IMR-90 (cell line): ENCODE measurements around the gene CRIP1. TPM values are rescaled to one million over a fixed set of nuclear protein-coding genes. Genes with fewer than 3 reads are reported as not detected.

ENCODE experiments used
- ATAC-seq: fragments of 200-7000 bp; cut with Tn5 transposase; 2 replicates; pipeline ENCODE4 v1.9.1; 2020; ENCODE audit warnings: low read depth, mild to moderate bottlenecking, moderate library complexity
- BruUV-seq: library from RNA; stranded (reverse); fragments of 400-500 nt; replicated peaks from 2 replicates; lab custom pipeline; 2021; lab: Mats Ljungman, UMichigan
- CTCF ChIA-PET: fragments of 300-600 bp; formaldehyde crosslinking; extraction: SDS; loops from one replicate; lab custom pipeline; 2021; ENCODE audit warnings: antibody characterized with exemption; lab: Yijun Ruan, JAX
- POLR2A ChIA-PET: fragments of 300-600 bp; sonication (Branson Sonifier 250); formaldehyde crosslinking; loops from one replicate; lab custom pipeline; 2022; ENCODE audit warnings: antibody characterized with exemption; ENCODE audit not compliant: unreplicated experiment; lab: Charles Lee
- DNase-seq: peaks from one replicate; pipeline ENCODE4 v3.0.0; 2013
- H2AFZ ChIP-seq: replicated peaks from 2 replicates; pipeline ENCODE3; 2013; ENCODE audit warnings: low read length, mild to moderate bottlenecking; ENCODE audit not compliant: poor library complexity
- H2AK5ac ChIP-seq: 2 replicates; pipeline ENCODE4 v1.6.1; 2013; ENCODE audit warnings: low read depth, low read length, inconsistent platforms
- H2AK9ac ChIP-seq: replicated peaks from 2 replicates; pipeline ENCODE3; 2013; ENCODE audit warnings: mild to moderate bottlenecking, low read depth, low read length, moderate library complexity; ENCODE audit not compliant: poor library complexity
- H2BK120ac ChIP-seq: 2 replicates; pipeline ENCODE4 v1.6.1; 2013; ENCODE audit warnings: low read depth, low read length, inconsistent platforms
- H2BK15ac ChIP-seq: 3 replicates; pipeline ENCODE4 v1.6.1; 2013; ENCODE audit warnings: low read depth, low read length, inconsistent platforms
- H2BK20ac ChIP-seq: 2 replicates; pipeline ENCODE4 v1.6.1; 2013; ENCODE audit warnings: low read depth, mild to moderate bottlenecking, inconsistent platforms, low read length, moderate library complexity
- H2BK5ac ChIP-seq: 2 replicates; pipeline ENCODE4 v1.6.1; 2013; ENCODE audit warnings: mild to moderate bottlenecking, low read depth, low read length, inconsistent platforms; ENCODE audit not compliant: poor library complexity, severe bottlenecking
- H3K14ac ChIP-seq: replicated peaks from 2 replicates; pipeline ENCODE4 v1.6.1; 2013; ENCODE audit warnings: low read depth, low read length, inconsistent platforms
- H3K18ac ChIP-seq: 2 replicates; pipeline ENCODE4 v1.6.1; 2013; ENCODE audit warnings: low read depth, low read length, control low read depth
- H3K23ac ChIP-seq: 2 replicates; pipeline ENCODE4 v1.6.1; 2013; ENCODE audit warnings: low read depth, low read length, inconsistent platforms
- H3K27ac ChIP-seq: 2 replicates; pipeline ENCODE4 v1.5.1; 2013; ENCODE audit warnings: mild to moderate bottlenecking, control low read depth, low read length; ENCODE audit not compliant: insufficient read depth
- H3K27me3 ChIP-seq: 2 replicates; pipeline ENCODE4 v1.6.1; 2013; ENCODE audit warnings: low read length; ENCODE audit not compliant: control insufficient read depth, insufficient read depth
- H3K36me3 ChIP-seq: 2 replicates; pipeline ENCODE4 v1.6.1; 2013; ENCODE audit warnings: low read length, mixed read lengths; ENCODE audit not compliant: control insufficient read depth, insufficient read depth
- H3K4ac ChIP-seq: 2 replicates; pipeline ENCODE4 v1.6.1; 2013; ENCODE audit warnings: low read depth, low read length, inconsistent platforms
- H3K4me1 ChIP-seq: 2 replicates; pipeline ENCODE4 v1.6.1; 2013; ENCODE audit warnings: low read length, mixed read lengths; ENCODE audit not compliant: control insufficient read depth, insufficient read depth
- H3K4me2 ChIP-seq: 2 replicates; pipeline ENCODE4 v1.6.1; 2013; ENCODE audit warnings: low read depth, mild to moderate bottlenecking, control low read depth, low read length, moderate library complexity
- H3K4me3 ChIP-seq: 2 replicates; pipeline ENCODE4 v1.5.1; 2013; ENCODE audit warnings: low read depth, mild to moderate bottlenecking, control low read depth, low read length, moderate library complexity; ENCODE audit not compliant: insufficient read depth
- H3K56ac ChIP-seq: 2 replicates; pipeline ENCODE4 v1.6.1; 2013; ENCODE audit warnings: low read length, inconsistent platforms; ENCODE audit not compliant: insufficient read depth; ENCODE audit errors: extremely low read depth
- H3K79me1 ChIP-seq, 2 experiments: 2 replicates each; pipeline ENCODE4 v1.6.1; 2013; ENCODE audit warnings: low read length in 2 of 2, inconsistent platforms in 1 of 2, low read depth in 1 of 2
- H3K9ac ChIP-seq: 2 replicates; pipeline ENCODE4 v1.6.1; 2013; ENCODE audit warnings: low read depth, low read length, control low read depth
- H3K9me1 ChIP-seq: 2 replicates; pipeline ENCODE4 v1.6.1; 2013; ENCODE audit warnings: low read length, inconsistent platforms; ENCODE audit not compliant: insufficient read depth
- H3K9me3 ChIP-seq: 2 replicates; pipeline ENCODE4 v1.6.1; 2013; ENCODE audit warnings: low read length; ENCODE audit not compliant: control insufficient read depth, insufficient read depth
- H4K20me1 ChIP-seq: 2 replicates; pipeline ENCODE4 v1.6.1; 2013; ENCODE audit warnings: low read length, inconsistent platforms; ENCODE audit not compliant: insufficient read depth
- H4K5ac ChIP-seq: 2 replicates; pipeline ENCODE4 v1.6.1; 2013; ENCODE audit warnings: mild to moderate bottlenecking, low read depth, low read length, control low read depth
- H4K8ac ChIP-seq, 2 experiments: 2 replicates each; pipeline ENCODE4 v1.6.1; 2013; ENCODE audit warnings: low read depth in 2 of 2, low read length in 2 of 2, control low read depth in 1 of 2, inconsistent platforms in 1 of 2
- H4K91ac ChIP-seq: 2 replicates; pipeline ENCODE4 v1.6.1; 2013; ENCODE audit warnings: low read depth, low read length, inconsistent platforms; ENCODE audit not compliant: insufficient read depth
- BHLHE40 ChIP-seq: fragments of 150-350 bp; IDR thresholded peaks from 2 replicates; pipeline ENCODE4 v1.6.1; 2016; ENCODE audit warnings: mild to moderate bottlenecking, low read depth, low read length
- CHD1 ChIP-seq: IDR thresholded peaks from 2 replicates; pipeline ENCODE4 v1.6.1; 2012; ENCODE audit warnings: low read depth, low read length, improper control_type of control experiment
- FOS ChIP-seq: fragments of 150-350 bp; IDR thresholded peaks from 2 replicates; pipeline ENCODE4 v1.6.1; 2016; ENCODE audit warnings: low read depth, low read length
- MAFK ChIP-seq: IDR thresholded peaks from 2 replicates; pipeline ENCODE4 v1.6.1; 2012; ENCODE audit warnings: low read depth, low read length, improper control_type of control experiment
- MXI1 ChIP-seq: IDR thresholded peaks from 2 replicates; pipeline ENCODE4 v1.6.1; 2012; ENCODE audit warnings: low read depth, mild to moderate bottlenecking, low read length, moderate library complexity, borderline replicate concordance
- RAD21 ChIP-seq: IDR thresholded peaks from 2 replicates; pipeline ENCODE4 v1.6.1; 2012; ENCODE audit warnings: low read length, improper control_type of control experiment
- RCOR1 ChIP-seq: IDR thresholded peaks from 2 replicates; pipeline ENCODE4 v1.6.1; 2012; ENCODE audit warnings: mild to moderate bottlenecking, low read length, improper control_type of control experiment; ENCODE audit not compliant: insufficient replicate concordance
- RFX5 ChIP-seq: IDR thresholded peaks from 2 replicates; pipeline ENCODE4 v1.8.0; 2012; ENCODE audit warnings: low read depth, mild to moderate bottlenecking, low read length, moderate library complexity
- USF2 ChIP-seq: fragments of 150-350 bp; IDR thresholded peaks from 2 replicates; pipeline ENCODE4 v1.6.1; 2017; ENCODE audit warnings: mild to moderate bottlenecking, antibody characterized with exemption, low read length, low read depth
- WGBS, 2 experiments: methylation state at CpG; one replicate each; pipeline versions ENCODE4 v1.1.5 to v1.1.7; 2013; ENCODE audit warnings: missing lambda C conversion rate in 2 of 2; ENCODE audit not compliant: insufficient read length in 1 of 2; ENCODE audit errors: extremely low coverage in 2 of 2; 5-methylcytosine and 5-hydroxymethylcytosine counted together
- dilution Hi-C: fragments of 300-500 bp; cut with HindIII; formaldehyde crosslinking; loops from one replicate; pipeline ENCODE4 v1.14.3; 2018; ENCODE audit warnings: low sequenced_read_pairs; ENCODE audit not compliant: unreplicated experiment
- in situ Hi-C: fragments of 300-500 bp; cut with MboI; formaldehyde crosslinking; loops from 3 replicates; pipeline ENCODE4 v1.14.3; 2019; ENCODE audit warnings: low sequenced_read_pairs, inconsistent platforms, mixed read lengths
- intact Hi-C: fragments of 100-400 bp; cut with micrococcal nuclease; formaldehyde crosslinking; loops from 2 replicates; pipeline ENCODE4 v1.10.0; 2022
- polyA plus RNA-seq, 3 experiments: library from polyadenylated mRNA; depleted of rRNA; stranded (reverse); fragments of >200 nt; gene quantifications; 2 replicates each; pipeline ENCODE4 v1.2.3, GENCODE V29; 2012; ENCODE audit warnings: low replicate concordance in 1 of 3
- total RNA-seq: library from RNA; depleted of rRNA; stranded (reverse); fragments of >200 nt; gene quantifications from 2 replicates; pipeline ENCODE4 v1.2.3, GENCODE V29; 2012

Gene CRIP1
- total and polyA plus RNA-seq, 2 of the 4 experiments (the other 2 are of a cell fraction), result 0.21 TPM; not detected in 1

- TF ChIP-seq MAFK, result no peak
These were observed 48.8 kb upstream of the CRIP1 start (continued) for GRCh38 chr14:105437723-105438500.

- Histone ChIP-seq H2AK5ac (no peak overlapping the region), H3K4me1 (no peaks in the 10 kb centered on the region), H4K8ac (no peak overlapping the region), H3K79me1 (peaks cover 15 to 68% of the 10 kb centered on the region in 2 experiments), H4K20me1 (peaks cover 69% of the 10 kb centered on the region), H2BK120ac (no peak overlapping the region), H4K91ac (no peak overlapping the region), H3K9me3 (no peaks in the 10 kb centered on the region), H3K9me1 (no peaks in the 10 kb centered on the region), H2BK20ac (no peak overlapping the region), H3K4me3 (no peak overlapping the region), H2BK5ac (no peak overlapping the region), H3K14ac (no peak overlapping the region), H2BK15ac (no peak overlapping the region), H3K27me3 (no peaks in the 10 kb centered on the region), H3K56ac (no peak overlapping the region), H3K36me3 (peaks cover 17% of the 10 kb centered on the region), H4K5ac (no peak overlapping the region), H2AFZ (no peak overlapping the region), H3K27ac (no peak overlapping the region), H3K4ac (no peak overlapping the region), H2AK9ac (peak overlapping the region; percentile 10), H3K18ac (no peak overlapping the region), H3K23ac (no peak overlapping the region), H3K4me2 (no peak overlapping the region), H3K9ac (no peak overlapping the region)
- BruUV-seq, result no TSS peak
- dilution Hi-C loops, result no loop called here
- intact Hi-C loops, result no loop called here
- no peak for TF ChIP-seq RCOR1
- no peak for TF ChIP-seq FOS
- TF ChIP-seq BHLHE40, result no peak
- no peak for TF ChIP-seq USF2
- TF ChIP-seq MXI1, result no peak
- no peak for TF ChIP-seq MAFK
- TF ChIP-seq RFX5, result no peak
- no peak for TF ChIP-seq RAD21
- TF ChIP-seq CHD1, result no peak
- 88% methylated on average over 2 of the region's 11 CpGs; no CpG with 5 or more reads in 1 of the 2 experiments for WGBS, 2 experiments
- no peak for DNase-seq
- ATAC-seq, result no peak
- in situ Hi-C loops, result no loop called here
- ChIA-PET CTCF (no interaction called here), POLR2A (no interaction called here)
These were observed 47.5 kb upstream of the CRIP1 start for GRCh38 chr14:105439179-105439578.
